Heart right ventricle (tissue), 16 donors: ENCODE results near the gene RHD. TPM values are rescaled to one million over a fixed set of nuclear protein-coding genes. Genes with fewer than 3 reads are reported as not detected.
A peak's percentile ranks its signal among the peaks of the same experiment; 100 is the strongest.
"Not testable (repeated sequence)": the region's sequence is repeated elsewhere in the genome, so short reads cannot be mapped to it uniquely, and the experiment has no call there.

ENCODE experiments used
- ATAC-seq, 8 donors: fragments of 200-7000 bp; cut with Tn5 transposase; one replicate each; pipeline ENCODE4 v1.9.1; 2020; ENCODE audit warnings: mild to moderate bottlenecking in 8 of 8, moderate library complexity in 8 of 8, moderate number of reproducible peaks in 1 of 8
- DNase-seq, 2 donors: peaks; one replicate each; pipeline ENCODE4 v3.0.0-alpha.2; 2020
- H3K27ac ChIP-seq, 10 donors: fragments of 200-600 bp; sonication (generic) in 2 of 10; one replicate each; pipeline versions ENCODE4 v1.5.0 to v1.8.0; 2020 to 2022; ENCODE audit warnings: mild to moderate bottlenecking in 3 of 10
- H3K27me3 ChIP-seq, 7 donors: fragments of 200-600 bp; one replicate each; pipeline ENCODE4 v1.8.0; 2021 to 2022; ENCODE audit warnings: mild to moderate bottlenecking in 2 of 7
- H3K36me3 ChIP-seq, 9 donors: fragments of 200-600 bp; sonication (generic) in 1 of 9; one replicate each; pipeline versions ENCODE4 v1.5.0 to v1.8.0; 2020 to 2022; ENCODE audit warnings: mild to moderate bottlenecking in 2 of 9
- H3K4me1 ChIP-seq, 9 donors: fragments of 200-600 bp; sonication (generic) in 1 of 9; one replicate each; pipeline versions ENCODE4 v1.5.0 to v1.8.0; 2020 to 2022; ENCODE audit warnings: mild to moderate bottlenecking in 4 of 9
- H3K4me3 ChIP-seq, 10 donors: fragments of 200-600 bp; sonication (generic) in 2 of 10; one replicate each; pipeline versions ENCODE4 v1.5.0 to v1.8.0; 2020 to 2022; ENCODE audit warnings: mild to moderate bottlenecking in 7 of 10, moderate library complexity in 2 of 10
- H3K9me3 ChIP-seq, 11 donors: fragments of 200-600 bp in 10 of 11; sonication (generic) in 2 of 11; one replicate each; pipeline versions ENCODE4 v1.5.0 to v1.8.0; 2013 to 2022; ENCODE audit warnings: mild to moderate bottlenecking in 2 of 11, control low read depth in 1 of 11, moderate library complexity in 1 of 11
- CTCF ChIP-seq, 9 donors: fragments of 200-600 bp; sonication (generic) in 2 of 9; IDR thresholded peaks; one replicate each; pipeline versions ENCODE4 v1.5.0 to v1.8.0; 2021 to 2022; ENCODE audit warnings: antibody characterized with exemption in 9 of 9, mild to moderate bottlenecking in 5 of 9, moderate library complexity in 1 of 9
- WGBS, 2 donors: extraction: QIAGEN DNeasy Blood & Tissue Kit; methylation state at CpG; one replicate each; pipeline ENCODE4 v1.1.7; 2013; ENCODE audit warnings: inconsistent platforms in 1 of 2; 5-methylcytosine and 5-hydroxymethylcytosine counted together
- intact Hi-C, 10 donors: fragments of 100-400 bp; cut with DNase I; formaldehyde crosslinking; loops; one replicate each; pipeline versions ENCODE4 v1.11.1 to v1.14.2; 2022
- polyA plus RNA-seq, 2 donors: library from polyadenylated mRNA; stranded (reverse); fragments of 200-250 nt; gene quantifications; one replicate each; pipeline ENCODE4 v1.2.3, GENCODE V29; 2013
- total RNA-seq, 10 donors: library from RNA; stranded (reverse); fragmentation: NEBNext Ultra II Directional in 3 of 10; extraction: Animal tissue kit (Norgen Biotek cat#: 25700) in 3 of 10; gene quantifications; one replicate each; pipeline versions ENCODE4 v1.2.1 to v1.2.4, GENCODE V29; 2021 to 2023
- donor health status: Arrhythmogenic right ventricular cardiomyopathy.
- donor health status: ischemic (EF 13 %, LVEDD 7.1; RV severe dilation, severe dysfunction).
- donor health status: healthy with polysubstance abuse.
- donor health status: DM: no; HTN: yes; CAD: no.
- donor health status: DM: no; HTN: no; CAD: no.
- donor health status: ischemic (EF 25% LVEDD 6.9; RV normal size, moderate dysfunction).
- donor health status: ischemic (EF 25% LVEDD 5.7; RV mildly dilated, moderate dysfunction).
- donor health status: healthy.
- donor health status: DM: yes; HTN: yes; CAD: no.
- donor health status: Ischemic cardiomyopathy.
- donor health status: ischemic (EF 35%, LVEDD 5.7; RV mildly dilated, moderate dysfunction).
- donor health status: nonischemic (EF 11% LVEDD 7.7; RV severe dilation, severe dysfunction).
- donor health status: DM: yes; HTN: yes; CAD: no.
- donor health status: PGD.
- donor health status: ischemic (EF 29% LVEDD 5.4; RV normal size, mild dysfunction).
- donor health status: nonischemic (EF 23%, LVEDD 6.1; RV moderate dilation, normal function).

The RHD gene
- total and polyA plus RNA-seq, 12 donors = 0.11 TPM; not detected in 11

- intact Hi-C loops = loop anchor here in 3 of 10 donors (10.0 kb wide), 2 partner anchors 112 to 582 kb away; partner anchors contain the start of gene MTFR1L (in 2 of the 3)
- H3K36me3 ChIP-seq = peaks cover 0 to 61% (median 18%) of the 10 kb centered on the region in 9 donors
- no peak for TF ChIP-seq CTCF (IDR thresholded peaks at IDR 0.05)
- H3K4me3 ChIP-seq = peak overlapping the region; percentile 69 to 90 (median 83)
- H3K4me1 ChIP-seq = peaks cover 7 to 53% (median 41%) of the 10 kb centered on the region in 9 donors
- no peaks in the 10 kb centered on the region for H3K9me3 ChIP-seq
- ATAC-seq = peak; percentile 81 to 94 (median 90)
- no peaks in the 10 kb centered on the region for H3K27me3 ChIP-seq
- 23% methylated on average over 13 of the region's 13 CpGs for WGBS, 2 donors
- DNase-seq = peak; percentile 55 to 83
- peak overlapping the region; percentile 68 to 95 (median 92) for H3K27ac ChIP-seq
Measured at GRCh38 chr1:25232866-25233784, 39.2 kb upstream of the RHD start.

GRCh38 chr1:25235411-25235810 lies 36.9 kb upstream of the RHD start:
- not testable (repeated sequence) for H3K9me3 ChIP-seq, H3K27me3 ChIP-seq, H3K4me3 ChIP-seq, H3K27ac ChIP-seq, ATAC-seq, DNase-seq
- 96 to 97% methylated on average over 10 of the region's 10 CpGs for WGBS, 2 donors
- H3K36me3 ChIP-seq = peaks cover 0 to 39% (median 0%) of the 10 kb centered on the region in 9 donors
- intact Hi-C loops = loop anchor here in 3 of 10 donors (10.0 kb wide), 2 partner anchors 109 to 579 kb away; partner anchors contain the start of gene MTFR1L (in 2 of the 3)
- peaks cover 12 to 68% (median 55%) of the 10 kb centered on the region in 9 donors for H3K4me1 ChIP-seq

GRCh38 chr1:25236261-25236660 lies 36.0 kb upstream of the RHD start:
- H3K9me3 ChIP-seq, ATAC-seq, H3K27me3 ChIP-seq, DNase-seq, H3K4me3 ChIP-seq: not testable (repeated sequence)
- Histone ChIP-seq H3K36me3 (peaks cover 0 to 38% (median 0%) of the 10 kb centered on the region in 9 donors), H3K27ac (peak overlapping the region in 1 of 10 donors; percentile 26), H3K4me1 (peaks cover 12 to 69% (median 56%) of the 10 kb centered on the region in 9 donors)
- WGBS, 2 donors = 93 to 96% methylated on average over 7 of the region's 7 CpGs
- intact Hi-C loops = loop anchor here in 3 of 10 donors (10.0 kb wide), 2 partner anchors 109 to 579 kb away; partner anchors contain the start of gene MTFR1L (in 2 of the 3)

- no peak for DNase-seq
- peaks cover 12 to 76% (median 55%) of the 10 kb centered on the region in 9 donors for H3K4me1 ChIP-seq
- H3K27ac ChIP-seq = peak overlapping the region in 1 of 10 donors; percentile 6
Measured at GRCh38 chr1:25238046-25238445, 34.3 kb upstream of the RHD start.

More at GRCh38 chr1:25238046-25238445, 34.3 kb upstream of the RHD start:
- 92% methylated on average over 11 of the region's 11 CpGs for WGBS, 2 donors
- ATAC-seq = no peak
- Histone ChIP-seq H3K9me3 (no peaks in the 10 kb centered on the region), H3K4me3 (no peak overlapping the region), H3K36me3 (peaks cover 0 to 54% (median 17%) of the 10 kb centered on the region in 9 donors), H3K27me3 (no peaks in the 10 kb centered on the region)
- TF ChIP-seq CTCF (IDR thresholded peaks at IDR 0.05) = no peak
- intact Hi-C loops = loop anchor here in 3 of 10 donors (10.0 kb wide), 2 partner anchors 107 to 577 kb away; partner anchors contain the start of gene MTFR1L (in 2 of the 3)
